Measurements from ENCODE around the gene CABP7.

The CABP7 gene

GRCh38 chr22:29726512-29727130 is 6.8 kb downstream of the CABP7 start:
- no peak for DNase-seq

- no peak for DNase-seq
Observed at GRCh38 chr22:29727131-29727523, 7.3 kb downstream of the CABP7 start.

- DNase-seq, result no peak
Observed at GRCh38 chr22:29729161-29729560, 9.4 kb downstream of the CABP7 start.

DNA sequence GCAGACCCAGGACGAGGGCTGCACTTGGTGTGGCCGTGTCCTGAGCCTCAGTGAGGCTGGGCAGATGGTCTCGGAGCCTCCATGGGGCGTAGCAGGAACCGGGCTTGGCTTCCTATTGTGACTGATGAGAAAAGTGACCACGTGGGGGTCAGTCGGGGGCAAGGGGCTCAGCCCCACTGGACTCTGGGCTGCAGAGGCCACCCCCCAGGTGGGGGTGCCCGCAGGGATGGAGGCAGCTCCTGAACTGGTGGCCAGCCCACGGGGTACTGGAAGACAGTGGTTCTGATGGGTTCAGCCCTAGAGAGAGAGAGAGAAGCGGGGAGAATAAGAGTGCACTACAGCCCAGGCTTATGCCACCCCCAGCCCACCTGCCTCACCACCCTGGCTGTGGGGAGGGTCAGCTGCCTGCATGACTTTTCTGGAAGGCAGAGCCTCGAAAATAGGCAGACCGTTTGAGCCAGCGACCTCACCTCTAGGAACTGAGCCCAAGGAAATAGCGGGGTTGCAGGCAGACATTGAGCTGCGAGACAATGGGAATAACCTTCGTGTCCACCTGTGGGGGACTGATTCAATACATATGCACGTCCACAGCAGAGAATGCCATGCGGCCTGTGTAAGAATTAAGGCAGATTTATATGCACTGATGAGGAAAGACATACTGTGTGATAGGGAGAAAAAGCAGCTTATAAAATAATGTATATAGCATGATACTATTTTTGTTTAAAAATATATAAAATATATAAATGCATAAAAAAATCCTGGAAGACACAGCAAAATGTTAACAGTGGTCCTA is 11.5 kb downstream of the CABP7 start:
- no peak for DNase-seq

DNA sequence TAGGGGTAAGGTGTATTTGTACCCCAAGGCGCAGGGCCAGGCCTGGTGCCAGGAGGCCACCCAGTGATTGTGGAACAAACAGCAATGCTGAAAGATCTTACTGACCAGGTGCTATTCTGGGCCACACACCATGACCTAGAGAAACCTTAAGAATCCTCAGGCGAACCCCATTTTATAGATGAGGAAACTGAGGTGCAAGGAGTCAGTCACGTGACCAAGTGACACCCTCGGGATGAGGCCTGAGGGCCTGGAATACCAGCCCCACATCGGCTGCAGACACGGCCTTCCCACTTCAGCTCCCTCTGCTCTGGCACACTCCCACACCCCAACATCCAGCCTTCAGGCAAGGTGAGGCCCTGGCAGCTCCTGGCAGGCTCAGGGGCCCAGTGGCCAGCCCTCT is 13.1 kb downstream of the CABP7 start:
- no peak for DNase-seq

- no peak for DNase-seq
Observed at GRCh38 chr22:29733362-29734201, 13.8 kb downstream of the CABP7 start.

DNA sequence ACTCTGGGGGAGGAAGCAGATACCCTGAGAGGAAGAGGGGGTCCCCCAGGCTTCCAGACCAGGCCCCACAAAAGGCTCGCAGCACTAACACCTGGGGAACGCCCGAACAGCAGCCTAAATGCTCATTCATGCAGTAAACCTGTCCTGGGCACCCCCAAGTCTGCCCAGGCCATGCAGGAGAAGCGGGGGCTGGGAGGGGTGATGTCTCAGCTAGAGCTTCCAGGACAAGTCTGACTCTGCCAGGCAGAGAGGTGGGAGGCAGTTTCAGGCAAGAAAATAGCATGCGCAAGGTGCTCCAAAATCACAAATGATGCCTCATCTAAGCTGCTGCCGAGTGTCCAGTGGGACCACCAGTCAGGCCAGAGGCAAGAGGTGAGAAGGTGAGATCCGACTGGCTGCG is 14.6 kb downstream of the CABP7 start:
- no peak for DNase-seq

GRCh38 chr22:29734838-29735237 is 15.0 kb downstream of the CABP7 start:
- no peak for DNase-seq

DNA sequence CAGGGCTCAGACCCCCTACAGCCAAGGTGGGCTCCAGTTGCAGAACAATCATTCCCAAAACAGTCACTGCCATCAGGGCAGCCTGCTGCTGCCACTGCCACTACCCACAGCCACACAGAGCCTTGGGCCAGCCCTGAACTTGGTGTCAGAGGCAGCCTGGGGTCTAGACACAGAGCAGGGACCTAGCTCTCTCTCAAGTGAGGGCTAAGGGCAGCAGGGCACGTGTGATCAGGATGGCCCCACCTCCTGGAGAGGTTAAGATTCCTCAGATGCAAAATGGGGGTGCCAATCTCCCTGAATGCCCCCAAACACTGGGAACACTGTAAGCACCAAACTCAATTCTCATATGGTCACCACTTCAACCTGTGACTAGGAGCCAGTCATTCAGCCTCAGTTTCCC is 15.6 kb downstream of the CABP7 start:
- no peak for DNase-seq

DNA sequence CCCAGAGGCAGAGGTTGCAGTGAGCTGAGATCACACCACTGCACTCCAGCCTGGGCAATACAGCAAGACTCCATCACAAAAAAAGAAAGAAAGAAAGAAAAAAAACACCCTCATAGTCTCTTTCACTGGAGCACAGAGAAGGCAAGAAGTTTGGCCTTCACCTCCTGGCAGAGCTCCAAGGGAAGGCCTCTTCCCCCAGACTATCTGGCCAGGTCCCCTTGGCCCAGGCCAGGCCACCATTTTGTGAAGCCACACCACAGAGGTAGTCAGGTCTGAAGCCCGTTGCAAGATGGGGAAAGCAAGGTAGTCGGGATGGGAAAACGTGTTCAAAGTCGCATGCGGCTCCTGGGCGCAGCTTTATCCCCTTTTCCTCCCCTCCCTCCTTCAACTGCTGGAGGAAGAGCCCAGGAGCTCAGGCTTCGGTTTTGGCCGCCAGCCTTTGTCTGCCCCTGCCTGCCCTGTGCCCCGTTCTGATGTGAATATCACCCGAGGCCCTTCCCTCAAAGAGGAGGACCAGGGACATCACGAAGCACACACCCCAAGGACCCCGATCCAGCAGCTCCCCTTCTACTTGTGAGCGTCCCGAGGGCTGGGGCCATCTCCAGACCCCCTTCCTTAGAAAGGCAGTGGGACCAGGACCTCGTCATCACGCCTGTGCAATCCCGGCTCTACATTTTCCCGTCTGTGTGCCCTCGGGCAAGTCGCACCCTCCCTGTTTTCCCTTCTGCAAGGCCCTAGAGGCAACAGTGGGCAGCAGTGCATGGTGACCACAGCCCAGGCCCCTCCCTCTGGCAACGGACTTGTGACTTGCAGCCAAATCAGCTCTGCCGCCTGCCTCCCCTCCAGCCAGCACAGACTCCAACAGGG is 17.7 kb downstream of the CABP7 start:
- DNase-seq, result peak in 1 of 2 donors; percentile 29

- DNase-seq, result no peak
Observed at GRCh38 chr22:29738118-29738815, 18.5 kb downstream of the CABP7 start.

GRCh38 chr22:29739346-29739875 is 19.6 kb downstream of the CABP7 start:
- no peak for DNase-seq

DNA sequence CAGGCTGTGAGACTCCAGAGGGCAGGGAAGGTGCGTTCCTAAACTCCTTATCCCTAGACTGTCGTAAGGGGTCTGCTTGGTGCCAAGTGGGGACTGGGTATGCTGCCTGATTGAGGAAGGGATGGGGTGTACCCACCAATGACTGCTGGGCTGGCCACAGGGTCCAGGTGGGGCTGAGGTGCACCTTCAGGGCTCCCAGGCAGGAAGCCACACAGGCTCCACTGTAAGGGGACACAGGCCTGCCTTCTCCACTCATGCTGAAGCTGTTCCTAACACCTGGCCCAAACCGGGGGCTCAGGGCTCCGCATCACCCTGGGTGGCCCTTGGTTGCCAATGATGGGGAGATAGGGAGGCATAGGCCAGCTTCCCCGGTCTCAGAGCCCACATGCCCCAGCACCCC is 20.4 kb downstream of the CABP7 start:
- no peak for DNase-seq

- no peak for DNase-seq
Observed at GRCh38 chr22:29741926-29742325, 22.1 kb downstream of the CABP7 start.

- DNase-seq, result no peak
Observed at GRCh38 chr22:29742326-29742725, 22.5 kb downstream of the CABP7 start.

DNA sequence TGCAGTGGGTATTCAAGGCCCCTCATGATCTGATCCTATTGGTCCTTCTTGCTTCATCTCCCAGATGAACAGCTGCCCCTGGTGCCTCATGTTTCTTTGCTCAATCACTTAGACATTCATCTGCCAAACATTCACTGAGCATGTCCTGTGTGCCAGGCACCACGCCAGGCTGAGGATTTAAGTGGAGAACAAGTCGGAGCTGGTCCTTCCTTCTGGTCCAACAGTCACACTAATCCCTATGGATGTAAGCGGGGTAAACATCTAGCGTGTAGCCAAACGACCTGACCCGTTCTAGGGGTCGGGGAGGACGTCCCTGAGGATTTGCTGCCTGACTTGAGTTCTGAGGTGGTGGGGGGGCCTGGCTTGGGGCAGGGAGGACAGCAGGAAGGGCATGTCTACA is 25.1 kb downstream of the CABP7 start:
- DNase-seq, result peak in 1 of 2 donors; percentile 13

DNA sequence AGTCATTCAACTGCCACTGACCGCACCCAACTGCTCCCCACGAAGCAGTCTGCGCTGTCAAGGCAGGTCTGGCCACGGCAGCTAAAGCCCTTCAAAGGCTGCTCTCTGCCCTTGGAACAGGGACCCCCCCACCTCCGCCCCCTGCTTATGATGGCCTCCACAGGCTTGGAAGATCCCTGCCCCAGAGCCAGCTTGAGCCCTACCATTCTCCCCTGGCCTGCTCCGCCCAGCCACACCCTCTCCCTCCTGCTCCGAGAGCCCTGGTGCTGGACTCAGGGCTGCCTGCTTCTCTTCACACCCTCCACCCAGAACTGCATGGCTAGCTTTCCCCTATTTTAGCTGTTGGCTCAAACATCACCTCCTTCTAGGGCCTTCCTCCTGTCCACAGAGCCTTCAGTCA is 28.0 kb downstream of the CABP7 start:
- DNase-seq, result no peak

DNA sequence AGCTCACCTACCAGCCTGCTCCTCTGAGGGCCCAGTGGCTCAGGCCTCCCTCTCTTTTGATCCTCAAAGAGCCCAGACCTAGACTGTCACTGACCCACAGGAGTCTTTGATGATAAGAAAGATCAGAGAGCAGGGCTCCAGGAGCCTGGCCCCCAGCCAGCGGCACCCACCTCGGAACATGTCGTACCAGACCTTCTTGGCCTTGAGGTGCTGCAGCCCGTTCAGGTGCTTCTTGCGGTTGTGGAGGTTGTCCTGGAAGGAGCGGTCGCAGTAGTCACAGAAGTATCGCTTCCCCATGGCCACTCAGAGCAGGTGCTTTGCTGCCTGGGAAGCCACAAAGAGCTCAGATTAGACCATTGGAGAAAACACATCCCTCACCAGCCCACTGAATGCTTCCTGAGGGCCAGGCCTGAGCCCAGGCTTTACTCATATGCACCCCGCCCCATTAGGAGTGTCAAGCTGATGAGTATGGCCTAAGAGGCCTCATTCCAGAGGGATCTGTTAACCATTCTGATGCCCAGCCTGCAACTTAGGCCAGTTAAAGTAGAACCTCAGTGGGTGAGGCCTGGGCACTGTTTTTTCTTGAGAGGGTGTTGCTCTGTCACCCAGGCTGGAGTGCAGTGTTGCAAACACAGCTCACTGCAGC is 28.6 kb downstream of the CABP7 start:
- no peak for DNase-seq

- DNase-seq, result no peak
Observed at GRCh38 chr22:29750029-29750428, 30.2 kb downstream of the CABP7 start.

DNA sequence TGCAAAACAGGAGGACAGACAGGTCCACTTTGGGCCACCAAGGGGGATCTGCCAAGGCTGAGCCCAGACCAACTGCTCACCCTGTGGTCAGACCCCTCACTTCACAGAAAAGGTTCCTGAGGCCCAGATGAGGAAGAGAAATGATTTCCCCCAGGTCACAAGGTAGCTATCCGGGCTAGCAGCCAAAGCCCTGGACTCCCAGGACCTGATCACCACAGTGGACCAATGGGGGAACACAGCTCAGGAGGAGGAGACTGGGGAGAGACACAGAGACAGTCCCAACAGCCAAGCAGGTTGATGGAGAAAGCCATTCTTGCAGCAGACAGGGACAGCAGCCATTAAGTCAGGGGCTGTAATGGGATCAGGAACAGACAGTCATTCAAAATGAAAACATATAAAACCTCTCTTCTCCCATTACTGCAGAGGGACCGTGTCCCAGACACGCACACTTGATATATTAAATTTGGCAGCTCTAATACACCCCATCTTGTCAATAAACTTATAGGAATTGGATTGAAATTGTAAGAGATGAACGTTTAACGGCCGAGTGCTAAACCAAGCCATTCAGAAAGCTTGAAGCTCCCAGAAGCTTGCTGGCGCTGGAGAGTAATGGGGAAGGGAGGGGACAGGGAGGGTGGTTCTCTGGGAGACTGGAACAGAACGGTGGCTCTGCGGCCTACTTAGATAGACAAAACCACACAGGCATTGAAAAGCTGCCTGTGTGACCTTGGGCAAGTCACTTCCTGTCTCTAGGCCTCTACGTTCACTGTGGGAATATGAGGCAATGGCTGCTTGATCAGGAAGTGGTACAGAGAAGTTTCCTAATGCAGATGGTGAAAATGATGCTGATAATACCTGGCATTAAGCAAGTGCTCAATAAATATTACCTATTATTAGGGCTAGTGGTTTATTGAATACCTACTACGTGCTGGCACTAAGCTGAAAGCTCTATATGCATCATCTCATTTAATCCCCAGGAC is 31.0 kb downstream of the CABP7 start:
- DNase-seq, result no peak
